ENCODE measurements around the gene CLPSL1. TPM values are rescaled to one million over a fixed set of nuclear protein-coding genes. Genes with fewer than 3 reads are reported as not detected.

Gene CLPSL1
- total RNA-seq, 1 experiment from 2014 or later = not detected

DNA sequence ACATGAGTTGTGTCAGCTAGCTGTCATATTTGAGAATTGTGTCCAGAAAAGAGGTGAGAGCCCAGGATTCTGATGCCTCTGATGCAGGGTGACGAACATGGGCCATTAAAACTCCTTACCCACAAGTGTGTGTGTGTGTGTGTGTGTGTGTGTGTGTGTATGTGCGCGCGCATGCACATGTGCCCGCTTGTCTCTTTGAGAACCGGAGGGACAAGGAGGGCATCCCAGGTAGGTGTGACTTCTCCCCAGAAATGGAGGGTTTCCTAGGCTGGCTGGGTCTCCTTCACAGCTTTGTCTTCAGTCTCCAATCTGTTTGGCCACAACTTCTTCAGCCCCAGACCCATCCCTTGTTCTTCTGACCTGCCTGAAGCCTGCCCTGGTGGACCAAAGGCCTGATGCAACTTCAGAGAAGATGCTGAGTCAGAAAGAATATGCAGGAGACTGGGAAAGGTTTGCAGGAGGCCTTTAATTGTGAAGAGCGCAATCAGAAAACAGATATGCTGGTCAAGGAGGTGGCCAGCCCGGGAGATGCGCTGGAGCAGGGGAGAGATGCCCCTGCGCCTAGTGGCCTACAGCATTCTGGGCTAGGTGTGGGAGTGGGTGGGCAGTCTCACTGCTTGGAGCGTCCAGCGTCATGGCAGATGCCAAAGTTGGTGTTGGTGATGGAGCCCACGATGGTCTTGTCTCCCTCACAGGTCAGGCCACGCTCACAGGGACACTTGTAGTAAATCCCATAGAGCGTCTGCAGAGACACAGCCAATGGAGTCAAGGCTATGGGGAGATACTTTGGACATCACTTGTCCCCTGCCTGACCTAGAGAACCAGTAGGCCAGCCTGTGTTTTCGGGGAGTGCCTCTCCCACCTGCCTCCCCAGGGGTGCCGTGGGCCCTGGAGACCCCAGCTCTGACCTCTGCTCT is 14.0 kb downstream of the CLPSL1 start:
- intact Hi-C loops (cut with micrococcal nuclease) = no loop called here
- H3K4me3 Mint-ChIP-seq (ENCODE audit: unreplicated experiment) = no peak overlapping the region
- H3K4me1 Mint-ChIP-seq (ENCODE audit: insufficient read depth, unreplicated experiment) = no peaks in the 10 kb centered on the region
- CTCF ChIA-PET = interaction anchor here (0.7 kb wide), 1 partner anchor 452 kb away, joined by 4 read pairs; the partner anchor contains the start of gene PPARD
- H3K27ac Mint-ChIP-seq (ENCODE audit: low read depth, unreplicated experiment) = no peak overlapping the region
- no TSS peak for BruUV-seq (replicated peaks)
- H3K27me3 Mint-ChIP-seq (ENCODE audit: insufficient read depth, unreplicated experiment) = peaks cover 15% of the 10 kb centered on the region
- TF ChIP-seq, protein P1, sequence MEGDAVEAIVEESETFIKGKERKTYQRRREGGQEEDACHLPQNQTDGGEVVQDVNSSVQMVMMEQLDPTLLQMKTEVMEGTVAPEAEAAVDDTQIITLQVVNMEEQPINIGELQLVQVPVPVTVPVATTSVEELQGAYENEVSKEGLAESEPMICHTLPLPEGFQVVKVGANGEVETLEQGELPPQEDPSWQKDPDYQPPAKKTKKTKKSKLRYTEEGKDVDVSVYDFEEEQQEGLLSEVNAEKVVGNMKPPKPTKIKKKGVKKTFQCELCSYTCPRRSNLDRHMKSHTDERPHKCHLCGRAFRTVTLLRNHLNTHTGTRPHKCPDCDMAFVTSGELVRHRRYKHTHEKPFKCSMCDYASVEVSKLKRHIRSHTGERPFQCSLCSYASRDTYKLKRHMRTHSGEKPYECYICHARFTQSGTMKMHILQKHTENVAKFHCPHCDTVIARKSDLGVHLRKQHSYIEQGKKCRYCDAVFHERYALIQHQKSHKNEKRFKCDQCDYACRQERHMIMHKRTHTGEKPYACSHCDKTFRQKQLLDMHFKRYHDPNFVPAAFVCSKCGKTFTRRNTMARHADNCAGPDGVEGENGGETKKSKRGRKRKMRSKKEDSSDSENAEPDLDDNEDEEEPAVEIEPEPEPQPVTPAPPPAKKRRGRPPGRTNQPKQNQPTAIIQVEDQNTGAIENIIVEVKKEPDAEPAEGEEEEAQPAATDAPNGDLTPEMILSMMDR (IDR thresholded peaks at IDR 0.05; ENCODE audit: unreplicated experiment) = no peak
- no peak for DNase-seq (ENCODE audit: unreplicated experiment)
- H3K9me3 Mint-ChIP-seq (ENCODE audit: unreplicated experiment) = no peaks in the 10 kb centered on the region
- POLR2A ChIA-PET = no interaction called here
- H3K36me3 Mint-ChIP-seq (ENCODE audit: insufficient read depth, unreplicated experiment) = no peaks in the 10 kb centered on the region

DNA sequence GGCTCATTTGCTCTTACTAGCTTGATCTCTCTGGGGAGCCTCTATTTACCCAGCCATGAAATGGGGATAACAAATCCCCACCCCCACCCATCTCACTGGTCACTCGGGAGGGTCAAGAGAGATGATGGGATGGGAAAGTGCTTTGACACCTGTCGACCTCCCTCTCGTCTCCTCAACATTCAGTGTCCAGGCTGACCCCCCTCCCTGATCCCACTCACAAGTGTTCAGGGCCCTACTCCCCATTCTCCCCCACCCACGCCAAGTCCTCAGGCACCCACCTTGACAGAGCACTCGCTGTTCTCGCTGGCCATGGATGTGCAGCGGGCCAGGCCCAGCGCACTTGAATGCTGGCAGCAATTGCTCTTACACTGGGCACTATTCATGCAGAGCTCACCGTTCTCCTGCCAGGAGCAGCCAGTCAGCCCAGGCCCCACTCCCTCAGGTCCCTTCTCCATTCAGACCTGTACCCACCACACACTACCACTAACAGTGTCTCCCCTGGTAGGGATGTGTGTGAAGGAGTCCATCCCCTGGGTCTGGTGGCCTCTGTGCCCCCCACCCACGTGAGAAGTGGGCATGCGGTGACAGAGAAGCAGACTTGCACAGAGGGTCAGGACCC is 14.7 kb downstream of the CLPSL1 start:
- Mint-ChIP-seq H3K27me3 (ENCODE audit: insufficient read depth, unreplicated experiment) (peaks cover 15% of the 10 kb centered on the region), H3K36me3 (ENCODE audit: insufficient read depth, unreplicated experiment) (no peaks in the 10 kb centered on the region), H3K9me3 (ENCODE audit: unreplicated experiment) (no peaks in the 10 kb centered on the region), H3K4me3 (ENCODE audit: unreplicated experiment) (no peak overlapping the region), H3K27ac (ENCODE audit: low read depth, unreplicated experiment) (no peak overlapping the region), H3K4me1 (ENCODE audit: insufficient read depth, unreplicated experiment) (no peaks in the 10 kb centered on the region)
- POLR2A ChIA-PET = interaction anchor here (3.8 kb wide), 1 partner anchor 8 kb away, joined by 12 read pairs; no protein-coding TSS in a partner anchor
- TF ChIP-seq, protein P1 (IDR thresholded peaks at IDR 0.05; ENCODE audit: unreplicated experiment) = no peak
- CTCF ChIA-PET = no interaction called here
- intact Hi-C loops (cut with micrococcal nuclease) = no loop called here
- BruUV-seq (replicated peaks) = no TSS peak
- DNase-seq (ENCODE audit: unreplicated experiment) = no peak

DNA sequence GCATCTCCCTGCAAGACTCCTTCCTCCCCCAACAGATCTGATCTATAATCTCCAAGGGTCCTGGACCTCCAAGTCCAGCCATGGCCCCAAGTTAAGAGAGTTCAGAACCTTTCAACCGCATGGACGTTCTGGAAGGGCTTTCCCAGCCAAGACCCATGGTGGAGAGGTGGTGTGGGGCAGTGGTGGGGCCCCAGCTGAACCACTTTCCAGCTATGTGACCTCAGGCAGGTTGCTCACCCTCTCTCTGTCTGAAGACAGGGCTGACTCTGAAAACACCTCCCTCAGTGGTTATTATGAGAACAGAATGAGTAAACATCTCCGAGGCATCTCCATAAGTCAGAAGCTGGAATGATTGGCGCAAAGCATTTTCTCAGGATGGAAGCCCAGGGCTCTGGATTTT is 15.4 kb downstream of the CLPSL1 start:
- peaks cover 15% of the 10 kb centered on the region for H3K27me3 Mint-ChIP-seq (ENCODE audit: insufficient read depth, unreplicated experiment)

More for the DNA sequence above, 15.4 kb downstream of the CLPSL1 start:
- intact Hi-C loops (cut with micrococcal nuclease) = no loop called here
- DNase-seq (ENCODE audit: unreplicated experiment) = no peak
- no TSS peak for BruUV-seq (replicated peaks)
- ChIA-PET CTCF (interaction anchor here (0.6 kb wide), 1 partner anchor 33 kb away, joined by 3 read pairs; no protein-coding TSS in a partner anchor), POLR2A (interaction anchor here (3.8 kb wide), 1 partner anchor 9 kb away, joined by 12 read pairs; no protein-coding TSS in a partner anchor)
- Mint-ChIP-seq H3K27ac (ENCODE audit: low read depth, unreplicated experiment) (no peak overlapping the region), H3K4me3 (ENCODE audit: unreplicated experiment) (no peak overlapping the region), H3K4me1 (ENCODE audit: insufficient read depth, unreplicated experiment) (no peaks in the 10 kb centered on the region), H3K9me3 (ENCODE audit: unreplicated experiment) (no peaks in the 10 kb centered on the region), H3K36me3 (ENCODE audit: insufficient read depth, unreplicated experiment) (no peaks in the 10 kb centered on the region)
- TF ChIP-seq, protein P1 (IDR thresholded peaks at IDR 0.05; ENCODE audit: unreplicated experiment) = no peak

Data from MCF 10A (cell line).